ENCODE results near the gene TRANK1. TPM values are rescaled to one million over a fixed set of nuclear protein-coding genes. Genes with fewer than 3 reads are reported as not detected.

TRANK1 gene
- polyA plus RNA-seq, 1 donor from 2014 or later: 11.6 TPM

- H3K9me3 ChIP-seq (ENCODE audit: low read length): no peaks in the 10 kb centered on the region
- TF ChIP-seq EZH2 (IDR thresholded peaks at IDR 0.05; ENCODE audit: borderline replicate concordance, insufficient read depth, low read length, poor library complexity, severe bottlenecking) (no peak), RAD21 (conservative IDR thresholded peaks at IDR 0.05) (no peak), EP300 (conservative IDR thresholded peaks at IDR 0.05; ENCODE audit: poor library complexity, severe bottlenecking) (no peak), POLR2AphosphoS5 (IDR thresholded peaks at IDR 0.05) (no peak)
- TF ChIP-seq, protein P1, sequence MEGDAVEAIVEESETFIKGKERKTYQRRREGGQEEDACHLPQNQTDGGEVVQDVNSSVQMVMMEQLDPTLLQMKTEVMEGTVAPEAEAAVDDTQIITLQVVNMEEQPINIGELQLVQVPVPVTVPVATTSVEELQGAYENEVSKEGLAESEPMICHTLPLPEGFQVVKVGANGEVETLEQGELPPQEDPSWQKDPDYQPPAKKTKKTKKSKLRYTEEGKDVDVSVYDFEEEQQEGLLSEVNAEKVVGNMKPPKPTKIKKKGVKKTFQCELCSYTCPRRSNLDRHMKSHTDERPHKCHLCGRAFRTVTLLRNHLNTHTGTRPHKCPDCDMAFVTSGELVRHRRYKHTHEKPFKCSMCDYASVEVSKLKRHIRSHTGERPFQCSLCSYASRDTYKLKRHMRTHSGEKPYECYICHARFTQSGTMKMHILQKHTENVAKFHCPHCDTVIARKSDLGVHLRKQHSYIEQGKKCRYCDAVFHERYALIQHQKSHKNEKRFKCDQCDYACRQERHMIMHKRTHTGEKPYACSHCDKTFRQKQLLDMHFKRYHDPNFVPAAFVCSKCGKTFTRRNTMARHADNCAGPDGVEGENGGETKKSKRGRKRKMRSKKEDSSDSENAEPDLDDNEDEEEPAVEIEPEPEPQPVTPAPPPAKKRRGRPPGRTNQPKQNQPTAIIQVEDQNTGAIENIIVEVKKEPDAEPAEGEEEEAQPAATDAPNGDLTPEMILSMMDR (IDR thresholded peaks at IDR 0.05; ENCODE audit: poor library complexity, severe bottlenecking): no peak
Observed at GRCh38 chr3:36960502-36960901, 15.6 kb upstream of the TRANK1 start.

DNA sequence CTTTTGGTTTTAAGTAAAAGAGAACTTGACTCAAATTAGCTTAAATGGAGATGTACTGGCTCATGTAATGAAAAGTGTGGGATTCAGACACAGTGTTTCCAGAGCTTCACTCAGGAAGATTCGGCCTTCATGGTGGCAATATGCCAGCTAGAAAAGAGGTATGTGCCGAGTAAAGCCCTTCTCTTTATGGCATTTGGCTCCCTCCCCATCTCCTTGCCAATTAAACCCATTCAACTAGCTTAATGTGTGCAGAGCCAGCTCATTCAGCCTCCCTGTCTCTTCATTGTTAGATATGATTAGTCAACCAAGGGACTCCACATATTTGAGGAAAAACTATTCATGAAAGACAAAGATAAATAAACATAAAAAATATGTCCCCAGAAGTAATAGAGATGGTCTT, 15.0 kb upstream of the TRANK1 start:
- no peaks in the 10 kb centered on the region for H3K9me2 ChIP-seq (ENCODE audit: insufficient read depth, low read length)
- no peaks in the 10 kb centered on the region for H4K20me1 ChIP-seq (ENCODE audit: insufficient read depth)
- no peak overlapping the region for H2AFZ ChIP-seq (ENCODE audit: low read depth, low read length)
- TF ChIP-seq REST (IDR thresholded peaks at IDR 0.05; ENCODE audit: borderline replicate concordance) (no peak), SMC3 (conservative IDR thresholded peaks at IDR 0.05; ENCODE audit: poor library complexity) (no peak), MXI1 (conservative IDR thresholded peaks at IDR 0.05; ENCODE audit: poor library complexity, severe bottlenecking) (no peak), TAF1 (IDR thresholded peaks at IDR 0.05; ENCODE audit: low read depth) (no peak), POLR2AphosphoS5 (IDR thresholded peaks at IDR 0.05) (no peak), EZH2 (IDR thresholded peaks at IDR 0.05; ENCODE audit: borderline replicate concordance, insufficient read depth, low read length, poor library complexity, severe bottlenecking) (no peak), RAD21 (conservative IDR thresholded peaks at IDR 0.05) (no peak), EP300 (conservative IDR thresholded peaks at IDR 0.05; ENCODE audit: poor library complexity, severe bottlenecking) (no peak)
- TF ChIP-seq, protein P1 (IDR thresholded peaks at IDR 0.05; ENCODE audit: poor library complexity, severe bottlenecking): no peak
- H3K79me2 ChIP-seq (replicated peaks; ENCODE audit: insufficient read depth, low read length): no peaks in the 10 kb centered on the region
- H3K36me3 ChIP-seq (ENCODE audit: insufficient read depth, low read length): no peaks in the 10 kb centered on the region
- H3F3A ChIP-seq (ENCODE audit: insufficient read depth, low read length, poor library complexity, severe bottlenecking): no peaks in the 10 kb centered on the region
- no peak overlapping the region for H3K9ac ChIP-seq (ENCODE audit: low read length)
- no peak overlapping the region for H3K27ac ChIP-seq (ENCODE audit: low read length)
- H3K27me3 ChIP-seq (ENCODE audit: insufficient read depth, low read depth, low read length): no peaks in the 10 kb centered on the region
- no peak overlapping the region for H3K4me2 ChIP-seq (ENCODE audit: low read length)
- H3K4me3 ChIP-seq (ENCODE audit: low read length): no peak overlapping the region
- no peaks in the 10 kb centered on the region for H3K9me3 ChIP-seq (ENCODE audit: low read length)

More at GRCh38 chr3:36960502-36960901, 15.6 kb upstream of the TRANK1 start:
- Histone ChIP-seq H3K79me2 (replicated peaks; ENCODE audit: insufficient read depth, low read length) (no peaks in the 10 kb centered on the region), H3K27ac (ENCODE audit: low read length) (no peak overlapping the region), H3K4me2 (ENCODE audit: low read length) (no peak overlapping the region), H3K9me2 (ENCODE audit: insufficient read depth, low read length) (no peaks in the 10 kb centered on the region), H3K27me3 (ENCODE audit: insufficient read depth, low read depth, low read length) (no peaks in the 10 kb centered on the region), H2AFZ (ENCODE audit: low read depth, low read length) (no peak overlapping the region), H3K36me3 (ENCODE audit: insufficient read depth, low read length) (no peaks in the 10 kb centered on the region), H3K4me3 (ENCODE audit: low read length) (no peak overlapping the region), H4K20me1 (ENCODE audit: insufficient read depth) (no peaks in the 10 kb centered on the region), H3F3A (ENCODE audit: insufficient read depth, low read length, poor library complexity, severe bottlenecking) (no peaks in the 10 kb centered on the region), H3K9ac (ENCODE audit: low read length) (no peak overlapping the region)
